Esophagus muscularis mucosa (tissue), 4 donors: ENCODE results near the gene DISP1.

ENCODE experiments used
- CTCF ChIP-seq, 3 experiments: fragments of 200-600 bp in 2 of 3; fragments of 450-650 bp in 1 of 3; sonication (generic) in 2 of 3; IDR thresholded peaks; one replicate each; pipeline ENCODE4 v1.5.1; 2017 to 2019; ENCODE audit warnings: antibody characterized with exemption in 3 of 3, mild to moderate bottlenecking in 2 of 3, moderate library complexity in 1 of 3
- EP300 ChIP-seq: sonication (generic); formaldehyde crosslinking; IDR thresholded peaks from one replicate; pipeline ENCODE4 v1.6.1; 2017; ENCODE audit warnings: antibody characterized with exemption
- POLR2A ChIP-seq: fragments of 450-650 bp; IDR thresholded peaks from one replicate; pipeline ENCODE4 v1.6.1; 2017; ENCODE audit warnings: antibody characterized with exemption, moderate library complexity, mild to moderate bottlenecking, low read depth
- POLR2AphosphoS5 ChIP-seq, 2 donors: sonication (generic); formaldehyde crosslinking; IDR thresholded peaks; one replicate each; pipeline ENCODE4 v1.6.1; 2017; ENCODE audit warnings: antibody characterized with exemption in 2 of 2

GRCh38 chr1:222798975-222799374 lies 15.9 kb upstream of the DISP1 start:
- TF ChIP-seq EP300, result no peak
- TF ChIP-seq POLR2A, result no peak
- TF ChIP-seq CTCF (IDR thresholded peaks at IDR 0.05), result no peak
- TF ChIP-seq POLR2AphosphoS5 (IDR thresholded peaks at IDR 0.05), result no peak
